B cell (primary cell): Measurements from ENCODE around the gene MAN2A1.

Experiments
- EZH2 ChIP-seq: IDR thresholded peaks from 2 replicates; pipeline ENCODE4 v1.6.1; 2012; ENCODE audit warnings: borderline replicate concordance, low read depth, mild to moderate bottlenecking, moderate library complexity, low read length; ENCODE audit not compliant: insufficient read depth, poor library complexity, severe bottlenecking
- TF ChIP-seq, protein P1 (sequence below): fragments of 200-600 bp; IDR thresholded peaks from one replicate; pipeline ENCODE4 v1.8.0; 2022; ENCODE audit warnings: antibody characterized with exemption, mild to moderate bottlenecking

DNA sequence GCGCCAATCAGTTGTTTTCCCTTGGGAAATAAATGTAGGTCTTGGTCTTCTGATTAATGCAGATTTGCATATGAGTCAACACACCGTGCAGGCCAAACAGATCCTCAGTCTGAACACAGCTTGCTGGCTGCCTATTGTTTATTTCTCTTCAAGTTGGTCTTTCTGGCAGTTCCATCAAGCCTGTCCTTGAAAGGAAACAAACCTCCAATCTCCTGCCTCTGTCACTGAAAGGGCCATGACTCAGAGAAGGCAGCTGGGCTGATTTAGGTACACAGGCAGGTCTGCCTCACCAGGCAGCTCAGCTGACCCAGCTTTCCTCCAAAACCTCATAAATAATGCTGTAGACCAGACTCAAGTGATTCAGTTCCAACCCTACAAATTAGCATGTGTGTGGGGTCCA, 175.9 kb downstream of the MAN2A1 start:
- TF ChIP-seq, protein P1, sequence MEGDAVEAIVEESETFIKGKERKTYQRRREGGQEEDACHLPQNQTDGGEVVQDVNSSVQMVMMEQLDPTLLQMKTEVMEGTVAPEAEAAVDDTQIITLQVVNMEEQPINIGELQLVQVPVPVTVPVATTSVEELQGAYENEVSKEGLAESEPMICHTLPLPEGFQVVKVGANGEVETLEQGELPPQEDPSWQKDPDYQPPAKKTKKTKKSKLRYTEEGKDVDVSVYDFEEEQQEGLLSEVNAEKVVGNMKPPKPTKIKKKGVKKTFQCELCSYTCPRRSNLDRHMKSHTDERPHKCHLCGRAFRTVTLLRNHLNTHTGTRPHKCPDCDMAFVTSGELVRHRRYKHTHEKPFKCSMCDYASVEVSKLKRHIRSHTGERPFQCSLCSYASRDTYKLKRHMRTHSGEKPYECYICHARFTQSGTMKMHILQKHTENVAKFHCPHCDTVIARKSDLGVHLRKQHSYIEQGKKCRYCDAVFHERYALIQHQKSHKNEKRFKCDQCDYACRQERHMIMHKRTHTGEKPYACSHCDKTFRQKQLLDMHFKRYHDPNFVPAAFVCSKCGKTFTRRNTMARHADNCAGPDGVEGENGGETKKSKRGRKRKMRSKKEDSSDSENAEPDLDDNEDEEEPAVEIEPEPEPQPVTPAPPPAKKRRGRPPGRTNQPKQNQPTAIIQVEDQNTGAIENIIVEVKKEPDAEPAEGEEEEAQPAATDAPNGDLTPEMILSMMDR = no peak
- TF ChIP-seq EZH2 = no peak
